Mesothelial cell of epicardium (in vitro differentiated cells): ENCODE measurements around the gene IER2. TPM values are rescaled to one million over a fixed set of nuclear protein-coding genes. Genes with fewer than 3 reads are reported as not detected.
A peak's percentile ranks its signal among the peaks of the same experiment; 100 is the strongest.
"Not testable (repeated sequence)": the region's sequence is repeated elsewhere in the genome, so short reads cannot be mapped to it uniquely, and the experiment has no call there.

Experiments
- DNase-seq, 2 experiments: peaks; one replicate each; pipeline ENCODE4 v3.0.0; 2021; ENCODE audit warnings: low spot score in 2 of 2; ENCODE audit not compliant: unreplicated experiment in 2 of 2
- H3K27ac Mint-ChIP-seq: 2 replicates; pipeline ENCODE4 v1.8.0; 2021; ENCODE audit warnings: mixed read lengths
- H3K27me3 Mint-ChIP-seq: 2 replicates; pipeline ENCODE4 v1.8.0; 2021; ENCODE audit warnings: low read depth, mixed read lengths
- H3K36me3 Mint-ChIP-seq: 2 replicates; pipeline ENCODE4 v1.8.0; 2021; ENCODE audit warnings: mixed read lengths
- H3K4me1 Mint-ChIP-seq: 2 replicates; pipeline ENCODE4 v1.8.0; 2021; ENCODE audit warnings: mixed read lengths
- H3K4me3 Mint-ChIP-seq: 2 replicates; pipeline ENCODE4 v1.8.0; 2021; ENCODE audit warnings: mild to moderate bottlenecking, moderate library complexity, mixed read lengths
- H3K9me3 Mint-ChIP-seq: 2 replicates; pipeline ENCODE4 v1.8.0; 2021; ENCODE audit warnings: mixed read lengths
- total RNA-seq: library from RNA; stranded (reverse); gene quantifications from 3 replicates; pipeline ENCODE4 v1.2.1, GENCODE V29; 2021
- TF ChIP-seq, protein P1 (sequence below): fragments of 200-600 bp; sonication (generic); IDR thresholded peaks from one replicate; pipeline ENCODE4 v1.5.0; 2021; ENCODE audit warnings: antibody characterized with exemption; ENCODE audit not compliant: unreplicated experiment

IER2 gene
- total RNA-seq, 1 donor from 2014 or later = 282 TPM

DNA sequence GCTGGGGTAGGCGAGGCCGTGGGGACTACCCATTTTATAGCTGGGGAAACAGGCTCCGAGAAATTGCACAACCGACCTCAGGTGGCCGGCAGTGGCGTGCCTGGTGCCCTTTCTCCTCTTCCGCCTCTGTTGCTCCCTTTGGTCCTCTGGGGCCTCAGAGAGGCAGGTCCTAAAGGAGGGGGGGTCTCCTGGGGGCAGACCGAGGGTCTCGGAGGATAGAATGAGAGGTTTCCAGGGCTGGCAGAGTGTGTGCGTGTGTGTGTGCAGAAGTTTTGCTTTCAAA is 11.4 kb upstream of the IER2 start:
- TF ChIP-seq, protein P1, sequence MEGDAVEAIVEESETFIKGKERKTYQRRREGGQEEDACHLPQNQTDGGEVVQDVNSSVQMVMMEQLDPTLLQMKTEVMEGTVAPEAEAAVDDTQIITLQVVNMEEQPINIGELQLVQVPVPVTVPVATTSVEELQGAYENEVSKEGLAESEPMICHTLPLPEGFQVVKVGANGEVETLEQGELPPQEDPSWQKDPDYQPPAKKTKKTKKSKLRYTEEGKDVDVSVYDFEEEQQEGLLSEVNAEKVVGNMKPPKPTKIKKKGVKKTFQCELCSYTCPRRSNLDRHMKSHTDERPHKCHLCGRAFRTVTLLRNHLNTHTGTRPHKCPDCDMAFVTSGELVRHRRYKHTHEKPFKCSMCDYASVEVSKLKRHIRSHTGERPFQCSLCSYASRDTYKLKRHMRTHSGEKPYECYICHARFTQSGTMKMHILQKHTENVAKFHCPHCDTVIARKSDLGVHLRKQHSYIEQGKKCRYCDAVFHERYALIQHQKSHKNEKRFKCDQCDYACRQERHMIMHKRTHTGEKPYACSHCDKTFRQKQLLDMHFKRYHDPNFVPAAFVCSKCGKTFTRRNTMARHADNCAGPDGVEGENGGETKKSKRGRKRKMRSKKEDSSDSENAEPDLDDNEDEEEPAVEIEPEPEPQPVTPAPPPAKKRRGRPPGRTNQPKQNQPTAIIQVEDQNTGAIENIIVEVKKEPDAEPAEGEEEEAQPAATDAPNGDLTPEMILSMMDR = no peak
- Mint-ChIP-seq H3K27ac (no peak overlapping the region), H3K9me3 (no peaks in the 10 kb centered on the region), H3K4me3 (no peak overlapping the region), H3K4me1 (no peaks in the 10 kb centered on the region), H3K27me3 (no peaks in the 10 kb centered on the region), H3K36me3 (peaks cover 16% of the 10 kb centered on the region)
- no peak for DNase-seq

- H3K27ac Mint-ChIP-seq = peak overlapping the region; percentile 67
- H3K27me3 Mint-ChIP-seq = no peaks in the 10 kb centered on the region
- peaks cover 20% of the 10 kb centered on the region for H3K36me3 Mint-ChIP-seq
- TF ChIP-seq, protein P1 = no peak
- no peaks in the 10 kb centered on the region for H3K4me1 Mint-ChIP-seq
- H3K4me3 Mint-ChIP-seq = no peak overlapping the region
- DNase-seq = no peak
- H3K9me3 Mint-ChIP-seq = no peaks in the 10 kb centered on the region
Observed at GRCh38 chr19:13139633-13140311, 10.4 kb upstream of the IER2 start.

DNA sequence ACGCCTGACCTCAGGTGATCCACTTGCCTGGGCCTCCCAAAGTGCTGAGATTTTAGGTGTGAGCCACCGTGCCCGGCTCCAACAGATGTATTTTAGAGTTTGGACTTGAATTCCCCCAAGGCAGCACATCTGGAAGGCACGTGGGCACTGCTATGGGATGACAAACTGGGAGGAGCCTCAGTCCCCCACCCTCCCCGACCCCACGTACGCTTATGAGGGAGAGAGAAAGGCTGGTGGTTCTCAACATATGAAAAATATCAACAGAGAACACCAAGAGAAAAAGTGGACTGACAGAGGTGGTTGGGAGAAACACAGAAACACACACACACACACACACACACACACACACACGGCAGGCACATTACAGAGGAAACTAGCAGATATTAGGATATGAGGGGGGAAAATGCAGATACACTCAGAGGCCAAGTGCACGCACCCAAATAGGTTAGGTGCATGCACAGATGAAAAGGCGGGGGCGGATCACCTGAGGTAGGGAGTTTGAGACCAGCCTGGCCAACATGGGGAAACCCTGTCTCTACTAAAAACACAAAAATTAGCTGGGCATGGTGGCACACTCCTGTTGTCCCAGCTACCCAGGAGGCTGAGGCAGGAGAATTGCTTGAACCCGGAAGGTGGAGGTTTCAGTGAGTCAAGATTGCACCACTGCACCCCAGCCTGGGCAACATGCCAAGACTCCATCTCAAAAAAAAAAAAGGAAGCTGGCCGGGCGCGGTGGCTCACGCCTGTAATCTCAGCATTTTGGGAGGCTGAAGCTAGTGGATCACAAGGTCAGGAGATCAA is 3.2 kb upstream of the IER2 start:
- TF ChIP-seq, protein P1 = no peak
- Mint-ChIP-seq H3K36me3 (peaks cover 6% of the 10 kb centered on the region), H3K9me3 (no peaks in the 10 kb centered on the region), H3K27me3 (no peaks in the 10 kb centered on the region), H3K4me3 (no peak overlapping the region), H3K4me1 (peaks cover 15% of the 10 kb centered on the region), H3K27ac (no peak overlapping the region)
- DNase-seq = no peak

GRCh38 chr19:13149173-13149627 is 1.0 kb upstream of the IER2 start:
- peak overlapping the region; percentile 19 for H3K27ac Mint-ChIP-seq
- not testable (repeated sequence) for H3K9me3 Mint-ChIP-seq, DNase-seq, H3K36me3 Mint-ChIP-seq, H3K27me3 Mint-ChIP-seq
- peaks cover 18% of the 10 kb centered on the region for H3K4me1 Mint-ChIP-seq
- H3K4me3 Mint-ChIP-seq = peak overlapping the region; percentile 100

DNA sequence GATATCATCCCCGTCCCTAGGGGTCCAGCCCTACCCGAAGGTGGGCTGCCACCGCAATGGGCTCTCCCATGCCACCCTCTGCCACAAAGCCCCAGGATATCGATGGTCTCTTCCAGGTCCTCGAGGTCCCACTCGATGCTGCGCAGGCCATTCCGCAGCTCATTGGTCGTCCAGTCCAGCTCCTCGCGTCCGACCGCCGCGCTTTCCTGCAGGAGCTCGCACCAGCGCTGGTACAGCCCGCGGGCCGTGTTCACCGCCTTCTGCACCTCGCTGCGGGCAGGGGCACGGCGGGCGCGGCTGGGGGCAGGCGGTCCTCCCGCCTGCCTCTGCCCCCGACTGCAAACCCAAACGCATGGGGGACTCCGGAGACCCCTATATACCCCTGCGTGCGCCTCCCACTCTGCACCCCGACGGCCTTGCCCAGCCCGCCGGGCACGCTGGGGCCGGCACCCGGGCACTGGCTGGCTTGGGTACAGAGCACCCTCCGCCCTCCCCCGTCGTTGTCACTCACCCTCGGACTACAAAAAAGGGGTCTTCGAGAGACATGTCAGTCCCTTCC is 504 bp upstream of the IER2 start:
- TF ChIP-seq, protein P1 = no peak
- Mint-ChIP-seq H3K27me3 (no peaks in the 10 kb centered on the region), H3K36me3 (peaks cover 6% of the 10 kb centered on the region), H3K4me1 (peaks cover 18% of the 10 kb centered on the region), H3K9me3 (no peaks in the 10 kb centered on the region), H3K4me3 (peak overlapping the region; percentile 100), H3K27ac (peak overlapping the region; percentile 100)
- peak in 1 of 2 experiments; percentile 62 for DNase-seq

DNA sequence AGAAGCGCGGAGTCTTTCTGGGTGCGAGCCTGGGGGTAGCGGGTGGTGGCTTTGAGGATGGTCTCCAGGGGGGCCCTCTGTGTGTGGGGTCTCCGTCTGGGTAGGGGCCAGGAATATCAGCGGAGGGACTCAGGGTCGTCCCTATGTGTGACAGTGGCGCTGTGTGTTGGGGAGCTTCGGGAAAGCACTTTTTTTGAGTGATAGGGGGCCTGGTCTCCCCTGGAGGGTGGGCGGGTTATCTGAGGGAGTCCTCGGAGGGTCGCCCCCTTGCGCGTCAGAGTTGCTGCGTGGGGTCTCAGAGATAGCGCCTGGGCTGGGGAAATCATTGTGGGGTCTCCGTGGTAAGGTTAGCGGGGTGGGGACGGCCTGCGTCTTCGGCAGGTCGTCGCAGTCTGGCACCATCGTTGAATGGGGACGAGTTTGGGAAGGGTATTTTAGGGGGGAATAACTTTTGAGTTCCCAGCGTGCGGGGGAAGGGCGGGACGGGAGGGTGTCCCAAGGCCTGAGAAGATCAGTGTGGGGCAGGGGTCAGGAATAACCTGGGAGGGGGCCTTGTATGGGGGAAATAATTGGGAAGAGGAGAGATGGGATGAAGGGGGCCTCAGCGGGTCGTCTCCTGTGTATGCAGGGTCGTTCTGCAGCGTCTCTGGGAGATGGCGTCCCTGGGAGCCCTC is 857 bp downstream of the IER2 start:
- Mint-ChIP-seq H3K4me3 (peak overlapping the region; percentile 100), H3K27ac (peak overlapping the region; percentile 100), H3K36me3 (peaks cover 6% of the 10 kb centered on the region), H3K9me3 (no peaks in the 10 kb centered on the region), H3K27me3 (no peaks in the 10 kb centered on the region), H3K4me1 (peaks cover 21% of the 10 kb centered on the region)
- DNase-seq = peak in 1 of 2 experiments; percentile 45
- TF ChIP-seq, protein P1 = no peak
